Epidermal melanocyte (primary cell): Measurements from ENCODE around the gene RNF175.
"Not testable (repeated sequence)": the region's sequence is repeated elsewhere in the genome, so short reads cannot be mapped to it uniquely, and the experiment has no call there.

Experiments used
- DNase-seq: peaks from one replicate; pipeline ENCODE4 v3.0.0; 2011; ENCODE audit warnings: low spot score; ENCODE audit not compliant: insufficient read length

RNF175 gene

GRCh38 chr4:153684182-153684970 is 75.4 kb downstream of the RNF175 start, which contains the start of gene TLR2:
TLR2 (plus strand) TSS chr4:153684280; CDS start chr4:153702908, 18,628 bp downstream.
- no peak for DNase-seq

GRCh38 chr4:153683763-153684181 is 76.1 kb downstream of the RNF175 start:
- DNase-seq: no peak

GRCh38 chr4:153679486-153679885 is 80.3 kb downstream of the RNF175 start:
- no peak for DNase-seq

- no peak for DNase-seq
Observed at GRCh38 chr4:153676984-153677383, 82.8 kb downstream of the RNF175 start.

- DNase-seq: no peak
Observed at GRCh38 chr4:153676486-153676885, 83.3 kb downstream of the RNF175 start.

- DNase-seq: no peak
Observed at GRCh38 chr4:153669838-153670237, 90.0 kb downstream of the RNF175 start.

- DNase-seq: no peak
Observed at GRCh38 chr4:153668647-153669046, 91.2 kb downstream of the RNF175 start.

- DNase-seq: not testable (repeated sequence)
Observed at GRCh38 chr4:153666505-153666904, 93.3 kb downstream of the RNF175 start.

GRCh38 chr4:153663667-153664066 is 96.2 kb downstream of the RNF175 start:
- DNase-seq: no peak

- DNase-seq: no peak
Observed at GRCh38 chr4:153661908-153662307, 97.9 kb downstream of the RNF175 start.

- no peak for DNase-seq
Observed at GRCh38 chr4:153661215-153661822, 98.5 kb downstream of the RNF175 start.
